Activated naive CD8-positive, alpha-beta T cell treated with anti-CD3 and anti-CD28 coated beads, Interleukin-2, amount 50 U/mL, for 24 hours (primary cell): ENCODE results near the gene CAPN13.

Experiments used
- ATAC-seq: fragments of 150-1000 bp; cut with Tn5 transposase; one replicate; pipeline ENCODE4 v1.10.0; 2021
- DNase-seq: peaks from one replicate; pipeline ENCODE4 v3.0.0; 2021
- H3K27ac Mint-ChIP-seq: one replicate; pipeline ENCODE4 v1.8.0; 2021; ENCODE audit warnings: mild to moderate bottlenecking, mixed read lengths
- H3K27me3 Mint-ChIP-seq: one replicate; pipeline ENCODE4 v1.8.0; 2021; ENCODE audit warnings: mixed read lengths
- H3K36me3 Mint-ChIP-seq: one replicate; pipeline ENCODE4 v1.8.0; 2021; ENCODE audit warnings: low read depth, mixed read lengths
- H3K4me1 Mint-ChIP-seq: one replicate; pipeline ENCODE4 v1.8.0; 2021; ENCODE audit warnings: mixed read lengths
- H3K4me3 Mint-ChIP-seq: one replicate; pipeline ENCODE4 v1.8.0; 2021; ENCODE audit warnings: mild to moderate bottlenecking, moderate library complexity, mixed read lengths
- H3K9me3 Mint-ChIP-seq: one replicate; pipeline ENCODE4 v1.8.0; 2021; ENCODE audit warnings: mixed read lengths

CAPN13 gene

DNA sequence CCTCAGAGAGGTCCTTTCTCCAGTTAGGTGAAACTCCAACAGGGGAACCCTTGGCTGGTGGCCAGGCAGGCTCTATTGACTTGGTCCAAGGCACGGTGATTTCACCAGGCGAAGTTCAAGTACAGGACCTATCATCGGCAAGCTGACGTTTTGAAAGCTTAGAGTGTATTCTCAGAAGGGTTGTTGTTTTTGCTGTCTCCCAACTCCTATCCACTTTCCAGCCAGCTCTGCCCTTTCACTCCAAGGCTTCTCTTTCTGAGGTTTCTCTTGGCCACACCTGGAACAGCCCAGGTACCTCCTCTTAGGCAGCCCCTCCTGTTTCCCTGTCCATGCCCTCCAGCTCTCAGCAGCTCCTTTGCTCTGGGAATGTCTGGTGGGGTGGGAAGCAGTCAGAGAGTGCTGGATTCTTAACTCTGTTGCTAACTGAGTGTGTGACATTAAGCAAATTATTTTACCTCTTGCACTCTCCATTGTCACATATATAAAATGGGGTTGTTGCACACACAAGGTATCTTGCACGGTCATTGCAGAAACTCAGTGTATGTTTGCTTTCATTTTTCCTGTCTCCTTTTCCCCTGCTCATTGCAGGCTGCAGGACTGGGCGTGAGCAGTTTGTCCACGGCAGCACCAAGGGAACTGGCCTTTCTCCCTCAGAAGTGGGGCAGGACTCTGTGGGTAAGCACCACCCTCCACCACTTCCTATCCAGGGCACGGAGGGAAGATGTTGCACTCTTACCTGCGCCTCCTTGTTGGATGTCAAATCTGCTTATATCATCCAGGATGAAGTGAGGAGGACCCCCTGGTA, 30.2 kb downstream of the CAPN13 start:
- Mint-ChIP-seq H3K36me3 (no peaks in the 10 kb centered on the region), H3K27me3 (peaks cover 6% of the 10 kb centered on the region), H3K4me3 (no peak overlapping the region), H3K27ac (no peak overlapping the region), H3K4me1 (no peaks in the 10 kb centered on the region), H3K9me3 (no peaks in the 10 kb centered on the region)
- DNase-seq (no peak), ATAC-seq (no peak)

DNA sequence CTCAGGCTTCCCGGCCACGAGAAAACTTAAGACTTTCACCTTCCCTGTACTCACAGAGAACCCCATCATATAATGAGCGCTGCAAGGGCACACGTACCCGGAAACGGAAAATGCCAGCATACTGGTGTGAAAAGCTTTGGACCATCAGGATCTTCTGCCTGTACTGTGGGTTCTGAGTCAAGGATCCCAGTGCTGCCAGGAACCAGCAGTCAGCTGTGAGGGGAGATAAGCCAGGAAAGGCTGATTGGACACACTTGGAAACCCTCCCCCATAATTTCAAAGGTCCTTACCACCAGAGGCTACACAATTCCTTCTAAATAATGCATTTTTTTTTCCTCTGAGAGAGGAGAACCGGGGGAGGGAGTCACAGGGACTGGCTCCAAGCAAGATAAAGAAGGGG, 31.4 kb downstream of the CAPN13 start:
- H3K27me3 Mint-ChIP-seq, result peaks cover 6% of the 10 kb centered on the region
- DNase-seq (no peak), ATAC-seq (no peak)
- H3K4me3 Mint-ChIP-seq, result no peak overlapping the region
- no peaks in the 10 kb centered on the region for H3K9me3 Mint-ChIP-seq
- no peak overlapping the region for H3K27ac Mint-ChIP-seq
- H3K36me3 Mint-ChIP-seq, result no peaks in the 10 kb centered on the region
- H3K4me1 Mint-ChIP-seq, result no peaks in the 10 kb centered on the region

GRCh38 chr2:30772021-30772705, 35.1 kb downstream of the CAPN13 start:
- no peaks in the 10 kb centered on the region for H3K36me3 Mint-ChIP-seq
- peaks cover 9% of the 10 kb centered on the region for H3K27me3 Mint-ChIP-seq
- no peak overlapping the region for H3K27ac Mint-ChIP-seq
- ATAC-seq (no peak), DNase-seq (no peak)
- H3K9me3 Mint-ChIP-seq, result no peaks in the 10 kb centered on the region
- no peak overlapping the region for H3K4me3 Mint-ChIP-seq
- H3K4me1 Mint-ChIP-seq, result peaks cover 8% of the 10 kb centered on the region

- Mint-ChIP-seq H3K27me3 (peaks cover 7% of the 10 kb centered on the region), H3K4me3 (no peak overlapping the region), H3K36me3 (no peaks in the 10 kb centered on the region), H3K9me3 (no peaks in the 10 kb centered on the region), H3K4me1 (peaks cover 8% of the 10 kb centered on the region), H3K27ac (no peak overlapping the region)
- DNase-seq (no peak), ATAC-seq (no peak)
These were observed 36.2 kb downstream of the CAPN13 start for GRCh38 chr2:30770816-30771576.

DNA sequence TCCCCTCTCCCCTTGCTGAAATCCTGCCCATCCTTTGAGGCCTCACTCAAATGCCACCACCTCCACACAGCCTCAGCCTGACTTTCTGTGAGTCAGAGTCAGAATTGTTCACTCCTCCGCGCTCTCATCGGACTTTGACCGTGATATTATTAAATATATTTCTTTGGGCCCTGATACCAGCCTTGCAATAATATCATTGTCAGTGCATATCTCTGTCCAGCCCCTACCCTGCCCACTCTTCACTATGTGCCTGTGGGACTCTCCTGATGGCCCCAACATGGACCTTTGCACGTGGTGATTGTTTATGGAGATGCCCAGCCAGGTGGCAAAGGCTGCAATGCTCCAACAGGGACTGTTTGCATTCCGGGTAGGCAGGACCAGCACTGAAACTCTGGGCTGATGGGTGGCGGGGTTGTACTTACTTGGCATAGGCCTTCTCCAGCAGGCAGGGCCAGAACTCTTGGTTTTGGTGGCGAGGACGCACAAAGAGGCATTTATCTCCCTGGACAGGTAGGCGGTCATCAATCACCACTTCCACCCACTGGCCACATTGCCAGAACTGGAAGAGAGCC, 37.3 kb downstream of the CAPN13 start:
- H3K27ac Mint-ChIP-seq, result no peak overlapping the region
- no peaks in the 10 kb centered on the region for H3K36me3 Mint-ChIP-seq
- no peaks in the 10 kb centered on the region for H3K9me3 Mint-ChIP-seq
- no peak for DNase-seq
- H3K4me1 Mint-ChIP-seq, result peaks cover 8% of the 10 kb centered on the region
- H3K4me3 Mint-ChIP-seq, result no peak overlapping the region
- ATAC-seq, result no peak
- peaks cover 9% of the 10 kb centered on the region for H3K27me3 Mint-ChIP-seq

DNA sequence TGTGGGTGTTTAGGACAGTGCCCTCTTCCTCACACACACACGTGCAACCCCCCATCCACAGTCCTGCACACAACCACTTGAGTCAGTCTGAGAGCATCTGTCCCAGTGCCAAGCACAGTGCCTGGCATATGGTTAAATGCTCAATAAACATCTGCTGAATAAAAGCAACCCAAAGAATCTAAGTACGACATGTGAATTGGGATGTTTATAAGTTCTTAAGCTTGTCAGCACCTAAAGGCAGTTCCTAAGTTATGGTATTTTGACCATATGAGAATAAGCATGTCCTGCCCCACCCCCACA, 37.8 kb downstream of the CAPN13 start:
- Mint-ChIP-seq H3K9me3 (no peaks in the 10 kb centered on the region), H3K4me3 (no peak overlapping the region), H3K36me3 (no peaks in the 10 kb centered on the region), H3K4me1 (peaks cover 8% of the 10 kb centered on the region), H3K27me3 (peaks cover 9% of the 10 kb centered on the region), H3K27ac (no peak overlapping the region)
- no peak for DNase-seq
- peak; percentile 64 for ATAC-seq

DNA sequence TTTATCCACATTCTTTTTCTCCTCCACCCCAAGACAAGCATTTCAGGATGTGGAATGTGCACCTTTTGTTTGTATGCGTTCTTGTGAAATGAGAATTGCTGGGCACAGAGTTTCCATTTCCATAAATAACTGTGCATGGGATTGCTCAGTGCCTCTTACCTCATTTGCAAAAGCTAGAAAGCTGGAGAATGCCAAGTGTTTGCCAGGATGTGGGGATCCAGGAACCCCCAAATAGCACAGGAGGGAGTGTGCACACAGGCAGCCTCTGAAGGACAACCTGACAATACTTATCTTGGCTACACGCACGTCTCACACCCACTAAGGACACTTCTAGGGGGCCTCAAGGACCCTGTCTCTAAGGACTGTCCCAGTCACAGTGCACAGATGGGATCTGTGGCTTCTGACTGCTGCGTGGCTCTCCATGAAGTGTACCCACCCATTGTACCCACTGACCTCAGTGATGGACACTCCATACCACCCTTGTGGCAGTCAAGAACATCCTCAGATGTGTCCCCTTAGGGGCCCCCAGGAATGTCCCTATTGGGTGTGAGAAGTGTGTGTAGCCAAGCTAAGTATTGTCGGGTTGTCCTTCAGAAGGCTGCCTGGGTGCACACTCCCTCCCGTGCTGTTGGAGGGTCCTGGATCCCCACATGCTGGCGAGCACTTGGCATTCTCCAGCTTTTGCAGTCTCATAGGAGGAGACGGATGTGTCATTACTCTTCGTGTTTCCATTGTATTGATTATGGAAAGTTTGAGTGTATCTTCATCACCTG, 38.4 kb downstream of the CAPN13 start:
- DNase-seq, result no peak
- H3K27ac Mint-ChIP-seq, result no peak overlapping the region
- H3K4me1 Mint-ChIP-seq, result peaks cover 8% of the 10 kb centered on the region
- ATAC-seq, result no peak
- H3K27me3 Mint-ChIP-seq, result peaks cover 7% of the 10 kb centered on the region
- no peaks in the 10 kb centered on the region for H3K36me3 Mint-ChIP-seq
- no peaks in the 10 kb centered on the region for H3K9me3 Mint-ChIP-seq
- H3K4me3 Mint-ChIP-seq, result no peak overlapping the region

- no peak for ATAC-seq
- Mint-ChIP-seq H3K36me3 (no peaks in the 10 kb centered on the region), H3K4me3 (no peak overlapping the region), H3K4me1 (peaks cover 8% of the 10 kb centered on the region), H3K9me3 (no peaks in the 10 kb centered on the region), H3K27me3 (peaks cover 7% of the 10 kb centered on the region), H3K27ac (no peak overlapping the region)
- DNase-seq, result no peak
These were observed 39.1 kb downstream of the CAPN13 start for GRCh38 chr2:30768036-30768686.

DNA sequence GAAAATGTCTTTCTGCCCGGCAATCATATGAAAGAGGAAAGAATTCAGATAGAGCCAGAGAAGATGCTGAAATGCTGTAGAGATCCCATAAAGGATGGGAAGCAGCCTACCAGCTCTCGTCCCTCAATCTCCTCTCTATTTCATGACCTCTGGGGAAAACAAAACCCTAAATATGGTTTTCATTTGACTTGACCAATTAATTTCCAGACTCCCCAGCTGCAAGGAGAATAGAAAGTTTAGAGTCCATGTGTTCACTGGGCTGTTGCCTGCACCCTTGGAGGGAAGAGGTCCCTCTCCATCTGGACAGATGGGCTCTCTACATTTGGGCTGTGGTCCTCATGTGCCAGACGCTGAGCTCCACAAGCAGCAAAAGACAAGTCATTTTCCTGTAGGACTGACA, 40.6 kb downstream of the CAPN13 start:
- peaks cover 7% of the 10 kb centered on the region for H3K27me3 Mint-ChIP-seq
- ATAC-seq, result no peak
- no peaks in the 10 kb centered on the region for H3K9me3 Mint-ChIP-seq
- H3K4me3 Mint-ChIP-seq, result no peak overlapping the region
- H3K36me3 Mint-ChIP-seq, result no peaks in the 10 kb centered on the region
- DNase-seq, result no peak
- peaks cover 8% of the 10 kb centered on the region for H3K4me1 Mint-ChIP-seq
- no peak overlapping the region for H3K27ac Mint-ChIP-seq

GRCh38 chr2:30765876-30766470, 41.3 kb downstream of the CAPN13 start:
- Mint-ChIP-seq H3K4me3 (no peak overlapping the region), H3K27me3 (peaks cover 7% of the 10 kb centered on the region), H3K4me1 (peaks cover 8% of the 10 kb centered on the region), H3K36me3 (no peaks in the 10 kb centered on the region), H3K9me3 (no peaks in the 10 kb centered on the region), H3K27ac (no peak overlapping the region)
- DNase-seq (no peak), ATAC-seq (no peak)

- Mint-ChIP-seq H3K4me3 (no peak overlapping the region), H3K27me3 (peaks cover 6% of the 10 kb centered on the region), H3K36me3 (no peaks in the 10 kb centered on the region)
These were observed 42.1 kb downstream of the CAPN13 start for GRCh38 chr2:30765191-30765590.

DNA sequence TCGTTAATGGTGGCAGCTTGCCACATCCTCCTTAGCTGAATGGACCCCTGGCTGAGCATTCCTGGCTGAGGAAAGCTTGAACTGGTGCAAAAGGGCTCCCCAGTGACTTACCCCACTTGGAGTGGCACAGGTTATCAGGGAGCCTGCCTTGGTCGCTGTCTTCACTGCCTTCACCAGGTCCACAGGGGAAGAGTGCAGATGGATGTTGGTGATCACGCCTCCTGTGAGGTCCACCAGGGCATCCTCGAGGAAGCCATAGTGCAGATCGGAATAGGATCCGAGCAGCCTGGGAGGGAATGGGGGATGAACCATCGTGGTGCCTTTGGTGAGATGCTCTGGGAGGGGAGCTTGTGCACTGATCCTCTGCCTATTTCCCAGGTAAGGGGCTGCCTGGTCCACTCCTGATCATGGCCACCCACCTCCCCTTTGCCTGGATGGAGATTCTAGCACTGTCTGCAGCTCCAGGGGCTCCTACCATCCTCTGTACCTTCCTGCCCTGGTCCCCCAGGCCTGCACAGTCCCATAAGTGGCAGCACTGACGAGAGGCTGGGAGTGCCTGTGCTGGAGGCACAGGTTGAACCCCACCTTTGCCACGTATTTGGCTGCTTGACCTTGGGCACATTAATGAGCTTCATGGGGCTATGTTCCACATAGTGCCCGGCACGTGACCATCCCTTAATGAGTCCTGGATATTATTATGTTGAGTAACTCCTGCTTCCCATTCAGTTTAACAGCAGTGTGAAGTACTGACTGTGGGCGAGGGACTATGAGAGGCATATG, 43.0 kb downstream of the CAPN13 start:
- H3K36me3 Mint-ChIP-seq, result no peaks in the 10 kb centered on the region
- H3K9me3 Mint-ChIP-seq, result no peaks in the 10 kb centered on the region
- DNase-seq (no peak), ATAC-seq (no peak)
- peaks cover 6% of the 10 kb centered on the region for H3K27me3 Mint-ChIP-seq
- H3K27ac Mint-ChIP-seq, result no peak overlapping the region
- H3K4me3 Mint-ChIP-seq, result no peak overlapping the region
- peaks cover 4% of the 10 kb centered on the region for H3K4me1 Mint-ChIP-seq

More at GRCh38 chr2:30765191-30765590, 42.1 kb downstream of the CAPN13 start:
- no peak for DNase-seq
- Mint-ChIP-seq H3K27ac (no peak overlapping the region), H3K9me3 (no peaks in the 10 kb centered on the region), H3K4me1 (peaks cover 8% of the 10 kb centered on the region)
- ATAC-seq, result no peak

DNA sequence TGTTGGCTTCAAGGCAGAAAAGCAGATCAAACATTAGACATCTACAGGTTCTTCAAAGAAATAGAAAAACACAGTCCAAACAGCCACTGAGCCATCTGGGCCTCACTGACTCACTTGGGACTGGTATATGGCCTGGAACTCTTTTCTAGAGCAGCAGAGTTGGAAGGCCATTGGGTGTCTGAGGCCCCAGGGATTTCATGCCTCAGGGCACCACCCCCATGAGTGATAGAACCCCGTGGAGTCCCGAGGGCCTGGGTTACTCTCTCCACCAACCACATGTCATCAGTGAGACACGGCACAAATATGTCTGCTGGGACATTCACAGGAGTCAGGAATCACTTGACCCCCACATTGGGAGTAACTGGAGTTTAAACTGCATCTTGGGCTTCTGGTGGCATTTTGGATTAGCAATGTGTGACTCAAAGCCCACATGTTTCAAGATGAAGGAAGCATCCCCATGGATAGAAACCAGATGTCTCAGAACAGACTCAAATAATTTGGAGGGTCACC, 44.0 kb downstream of the CAPN13 start:
- Mint-ChIP-seq H3K4me1 (no peaks in the 10 kb centered on the region), H3K4me3 (no peak overlapping the region), H3K27me3 (peaks cover 4% of the 10 kb centered on the region), H3K9me3 (no peaks in the 10 kb centered on the region), H3K27ac (no peak overlapping the region), H3K36me3 (no peaks in the 10 kb centered on the region)
- ATAC-seq (no peak), DNase-seq (no peak)
